HepG2 (cell line): ENCODE data around the gene SMIM29. TPM values are rescaled to one million over a fixed set of nuclear protein-coding genes. Genes with fewer than 3 reads are reported as not detected.
A peak's percentile ranks its signal among the peaks of the same experiment; 100 is the strongest.

Source experiments
- AKAP8 ChIP-seq: sonication (generic); formaldehyde crosslinking; IDR thresholded peaks from 2 replicates; pipeline ENCODE4 v1.5.1; 2020; ENCODE audit warnings: mild to moderate bottlenecking, missing genetic modification reagents
- ARID3A ChIP-seq: IDR thresholded peaks from 2 replicates; pipeline ENCODE4 v1.6.1; 2012; ENCODE audit warnings: low read depth, low read length, improper control_type of control experiment
- ELF3 ChIP-seq: IDR thresholded peaks from 2 replicates; pipeline ENCODE4 v1.6.1; 2016; ENCODE audit warnings: missing genetic modification reagents, missing compliant biosample characterization
- FLYWCH1 ChIP-seq: sonication (generic); formaldehyde crosslinking; IDR thresholded peaks from 2 replicates; pipeline ENCODE4 v1.8.1; 2023; ENCODE audit warnings: mild to moderate bottlenecking, missing genetic modification reagents
- HNRNPUL1 ChIP-seq: fragments of 200-400 bp; formaldehyde crosslinking; IDR thresholded peaks from 2 replicates; pipeline ENCODE4 v1.6.1; 2017; ENCODE audit warnings: low read depth, mild to moderate bottlenecking, low read length, moderate library complexity
- KDM5A ChIP-seq: fragments of 200-600 bp; sonication (generic); IDR thresholded peaks from 2 replicates; pipeline ENCODE4 v1.7.0; 2018; ENCODE audit warnings: antibody characterized with exemption, mild to moderate bottlenecking, low read length, borderline replicate concordance
- KLF12 ChIP-seq: sonication (generic); formaldehyde crosslinking; IDR thresholded peaks from 2 replicates; pipeline ENCODE4 v1.4.0; 2020; ENCODE audit warnings: missing genetic modification reagents, borderline replicate concordance
- ONECUT2 ChIP-seq: sonication (generic); formaldehyde crosslinking; IDR thresholded peaks from 2 replicates; pipeline ENCODE4 v1.4.0; 2020; ENCODE audit warnings: missing genetic modification reagents
- PHF8 ChIP-seq: sonication (generic); formaldehyde crosslinking; IDR thresholded peaks from 2 replicates; pipeline ENCODE4 v1.5.0; 2020; ENCODE audit warnings: missing genetic modification reagents
- SOX6 ChIP-seq, 2 experiments: fragments of 450-650 bp in 1 of 2; sonication (generic) in 1 of 2; formaldehyde crosslinking in 1 of 2; IDR thresholded peaks; 2 replicates each; pipeline versions ENCODE4 v1.4.0 to v1.6.1; 2017 to 2020; ENCODE audit warnings: antibody characterized with exemption in 1 of 2, mild to moderate bottlenecking in 1 of 2, missing genetic modification reagents in 1 of 2
- SRSF9 ChIP-seq: fragments of 200-400 bp; formaldehyde crosslinking; IDR thresholded peaks from 2 replicates; pipeline ENCODE4 v1.6.1; 2018; ENCODE audit warnings: borderline replicate concordance, mild to moderate bottlenecking, low read depth, low read length; ENCODE audit not compliant: insufficient read depth, poor library complexity, severe bottlenecking
- ZNF282 ChIP-seq: fragments of 450-650 bp; IDR thresholded peaks from 2 replicates; pipeline ENCODE4 v1.6.1; 2018; ENCODE audit not compliant: partially characterized antibody
- ZNF296 ChIP-seq: sonication (generic); formaldehyde crosslinking; conservative IDR thresholded peaks from 2 replicates; pipeline ENCODE4 v1.5.0; 2020; ENCODE audit warnings: mild to moderate bottlenecking, missing genetic modification reagents
- ZNF343 ChIP-seq: sonication (generic); formaldehyde crosslinking; IDR thresholded peaks from 2 replicates; pipeline ENCODE4 v1.4.0; 2020; ENCODE audit warnings: mild to moderate bottlenecking, missing genetic modification reagents
- ZNF563 ChIP-seq: sonication (generic); formaldehyde crosslinking; IDR thresholded peaks from 2 replicates; pipeline ENCODE4 v1.8.0; 2022; ENCODE audit warnings: mild to moderate bottlenecking, moderate library complexity, missing genetic modification reagents
- ZNF644 ChIP-seq: IDR thresholded peaks from 2 replicates; pipeline ENCODE4 v1.6.1; 2016; ENCODE audit warnings: low read depth
- ZNF709 ChIP-seq: sonication (generic); formaldehyde crosslinking; IDR thresholded peaks from 2 replicates; pipeline ENCODE4 v1.5.0; 2020; ENCODE audit warnings: mild to moderate bottlenecking, missing genetic modification reagents
- polyA plus RNA-seq, 8 experiments: library from polyadenylated mRNA; depleted of rRNA in 3 of 8; stranded (reverse) in 7 of 8; unstranded in 1 of 8; fragments of >200 nt; fragmentation: Illumina TruSeq in 4 of 8; extraction: Trizol in 4 of 8; gene quantifications; 2 replicates each; pipeline versions ENCODE4 v1.2.1 to v1.2.3, GENCODE V29; 2011 to 2016; ENCODE audit warnings: low read depth in 4 of 8, missing spikeins in 1 of 8, mixed read lengths in 1 of 8; ENCODE audit not compliant: insufficient read depth in 1 of 8
- total RNA-seq, 5 experiments: library from RNA; depleted of rRNA; stranded (reverse); fragments of >200 nt; fragmentation: Illumina TruSeq; extraction: Trizol; gene quantifications; 2 replicates each; pipeline ENCODE4 v1.2.3, GENCODE V29; 2016; ENCODE audit warnings: low read depth in 1 of 5
- TF ChIP-seq, protein P1 (sequence below): sonication (generic); formaldehyde crosslinking; IDR thresholded peaks from 2 replicates; pipeline ENCODE4 v1.4.0; 2020; ENCODE audit warnings: missing genetic modification reagents
- TF ChIP-seq, protein P2 (sequence below): sonication (generic); formaldehyde crosslinking; IDR thresholded peaks from 2 replicates; pipeline ENCODE4 v1.9.0; 2022; ENCODE audit warnings: missing genetic modification reagents, mild to moderate bottlenecking, borderline replicate concordance
- TF ChIP-seq, protein P3 (sequence below), 2 experiments: fragments of 450-650 bp in 1 of 2; sonication (generic) in 1 of 2; formaldehyde crosslinking; IDR thresholded peaks; 2 replicates each; pipeline versions ENCODE4 v1.5.0 to v1.8.0; 2020 to 2022; ENCODE audit warnings: mild to moderate bottlenecking in 1 of 2, missing genetic modification reagents in 1 of 2
- TF ChIP-seq, protein P4 (sequence below): IDR thresholded peaks from 2 replicates; pipeline ENCODE4 v1.6.1; 2016; ENCODE audit warnings: missing compliant biosample characterization, missing genetic modification reagents, borderline replicate concordance

SMIM29 gene
- total and polyA plus RNA-seq, 2 of the 13 experiments (the other 11 are each of a cell fraction or from before 2014, with no cell fraction given): 8.8 to 15.3 TPM

DNA sequence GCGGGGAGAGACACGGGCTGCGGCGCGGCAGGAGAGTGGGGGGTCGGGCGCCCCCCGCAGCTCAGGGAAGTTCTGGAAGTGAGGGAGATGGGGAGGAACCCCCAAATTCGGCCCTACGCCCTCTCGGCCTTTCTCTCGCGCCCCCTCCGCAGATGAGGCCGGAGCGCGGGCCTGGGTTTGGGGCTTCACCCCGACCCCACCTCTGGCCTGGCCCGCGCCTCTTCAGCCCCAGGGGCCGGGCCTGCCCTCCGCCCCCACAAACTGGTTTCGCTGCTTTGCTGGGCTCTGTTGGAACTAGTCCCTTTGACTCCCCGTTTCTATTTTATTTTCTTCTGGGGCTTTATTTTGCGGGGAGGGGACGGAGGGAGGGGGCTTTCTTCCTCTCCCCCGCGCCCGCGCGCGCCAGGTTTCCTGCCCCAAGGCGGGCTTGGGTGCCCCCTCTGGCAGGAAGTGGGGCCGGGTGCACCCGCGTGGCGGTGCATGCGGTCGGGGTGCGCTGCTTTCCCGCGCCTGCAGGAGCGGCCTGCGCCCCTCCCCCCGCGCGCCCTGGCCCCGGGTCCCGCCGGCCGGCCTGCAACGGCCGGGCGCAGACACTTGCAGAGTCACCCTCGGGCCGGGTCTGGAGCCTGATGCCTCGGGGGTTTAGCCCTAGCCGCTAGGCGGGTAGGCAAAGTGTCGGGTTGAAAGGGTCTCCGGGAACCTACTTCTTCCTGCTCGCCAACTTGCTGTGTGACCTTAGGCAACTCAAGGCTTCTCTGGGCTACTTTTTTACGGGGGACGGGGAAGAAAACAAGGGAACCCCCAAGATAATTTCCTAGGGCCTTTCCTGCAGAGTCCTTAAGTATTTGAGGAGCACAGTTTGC lies 10.9 kb downstream of the SMIM29 start (continued):
- TF ChIP-seq, protein P1, sequence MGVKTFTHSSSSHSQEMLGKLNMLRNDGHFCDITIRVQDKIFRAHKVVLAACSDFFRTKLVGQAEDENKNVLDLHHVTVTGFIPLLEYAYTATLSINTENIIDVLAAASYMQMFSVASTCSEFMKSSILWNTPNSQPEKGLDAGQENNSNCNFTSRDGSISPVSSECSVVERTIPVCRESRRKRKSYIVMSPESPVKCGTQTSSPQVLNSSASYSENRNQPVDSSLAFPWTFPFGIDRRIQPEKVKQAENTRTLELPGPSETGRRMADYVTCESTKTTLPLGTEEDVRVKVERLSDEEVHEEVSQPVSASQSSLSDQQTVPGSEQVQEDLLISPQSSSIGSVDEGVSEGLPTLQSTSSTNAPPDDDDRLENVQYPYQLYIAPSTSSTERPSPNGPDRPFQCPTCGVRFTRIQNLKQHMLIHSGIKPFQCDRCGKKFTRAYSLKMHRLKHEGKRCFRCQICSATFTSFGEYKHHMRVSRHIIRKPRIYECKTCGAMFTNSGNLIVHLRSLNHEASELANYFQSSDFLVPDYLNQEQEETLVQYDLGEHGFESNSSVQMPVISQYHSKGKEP (CRISPR knock-in tag): peak; percentile 86
- TF ChIP-seq, protein P2, sequence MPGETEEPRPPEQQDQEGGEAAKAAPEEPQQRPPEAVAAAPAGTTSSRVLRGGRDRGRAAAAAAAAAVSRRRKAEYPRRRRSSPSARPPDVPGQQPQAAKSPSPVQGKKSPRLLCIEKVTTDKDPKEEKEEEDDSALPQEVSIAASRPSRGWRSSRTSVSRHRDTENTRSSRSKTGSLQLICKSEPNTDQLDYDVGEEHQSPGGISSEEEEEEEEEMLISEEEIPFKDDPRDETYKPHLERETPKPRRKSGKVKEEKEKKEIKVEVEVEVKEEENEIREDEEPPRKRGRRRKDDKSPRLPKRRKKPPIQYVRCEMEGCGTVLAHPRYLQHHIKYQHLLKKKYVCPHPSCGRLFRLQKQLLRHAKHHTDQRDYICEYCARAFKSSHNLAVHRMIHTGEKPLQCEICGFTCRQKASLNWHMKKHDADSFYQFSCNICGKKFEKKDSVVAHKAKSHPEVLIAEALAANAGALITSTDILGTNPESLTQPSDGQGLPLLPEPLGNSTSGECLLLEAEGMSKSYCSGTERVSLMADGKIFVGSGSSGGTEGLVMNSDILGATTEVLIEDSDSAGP (CRISPR knock-in tag): peak; percentile 61
- TF ChIP-seq, protein P3, sequence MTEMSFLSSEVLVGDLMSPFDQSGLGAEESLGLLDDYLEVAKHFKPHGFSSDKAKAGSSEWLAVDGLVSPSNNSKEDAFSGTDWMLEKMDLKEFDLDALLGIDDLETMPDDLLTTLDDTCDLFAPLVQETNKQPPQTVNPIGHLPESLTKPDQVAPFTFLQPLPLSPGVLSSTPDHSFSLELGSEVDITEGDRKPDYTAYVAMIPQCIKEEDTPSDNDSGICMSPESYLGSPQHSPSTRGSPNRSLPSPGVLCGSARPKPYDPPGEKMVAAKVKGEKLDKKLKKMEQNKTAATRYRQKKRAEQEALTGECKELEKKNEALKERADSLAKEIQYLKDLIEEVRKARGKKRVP (CRISPR knock-in tag; IDR thresholded peaks at IDR 0.05): 0 out of 4 replicates have a peak, but pooled peaks of 1 of the 2 experiments have one; percentile 48
- TF ChIP-seq AKAP8: peak; percentile 81; the same call in 1 of the 2 replicates
- TF ChIP-seq PHF8: no peak; the same call in none of the 2 replicates
- TF ChIP-seq ZNF644 (CRISPR knock-in tag): no peak
- TF ChIP-seq ZNF563 (CRISPR knock-in tag): peak; percentile 100
- no peak for TF ChIP-seq SOX6 (IDR thresholded peaks at IDR 0.05)
- peak; percentile 45; the same call in 1 of the 2 replicates for TF ChIP-seq SOX6 (CRISPR knock-in tag; IDR thresholded peaks at IDR 0.05)
- TF ChIP-seq ZNF709 (CRISPR knock-in tag): peak; percentile 98
- TF ChIP-seq KDM5A: no peak
- TF ChIP-seq, protein P4, sequence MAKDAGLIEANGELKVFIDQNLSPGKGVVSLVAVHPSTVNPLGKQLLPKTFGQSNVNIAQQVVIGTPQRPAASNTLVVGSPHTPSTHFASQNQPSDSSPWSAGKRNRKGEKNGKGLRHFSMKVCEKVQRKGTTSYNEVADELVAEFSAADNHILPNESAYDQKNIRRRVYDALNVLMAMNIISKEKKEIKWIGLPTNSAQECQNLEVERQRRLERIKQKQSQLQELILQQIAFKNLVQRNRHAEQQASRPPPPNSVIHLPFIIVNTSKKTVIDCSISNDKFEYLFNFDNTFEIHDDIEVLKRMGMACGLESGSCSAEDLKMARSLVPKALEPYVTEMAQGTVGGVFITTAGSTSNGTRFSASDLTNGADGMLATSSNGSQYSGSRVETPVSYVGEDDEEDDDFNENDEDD: peak; percentile 100
- peak; percentile 62; the same call in 1 of the 2 replicates for TF ChIP-seq ONECUT2 (CRISPR knock-in tag)
- TF ChIP-seq KLF12: peak; percentile 95
- no peak for TF ChIP-seq ARID3A
- TF ChIP-seq HNRNPUL1: no peak
- peak; percentile 88; the same call in 1 of the 2 replicates for TF ChIP-seq ZNF296 (CRISPR knock-in tag)
- TF ChIP-seq FLYWCH1 (CRISPR knock-in tag): peak; percentile 97
- peak; percentile 88; the same call in 1 of the 2 replicates for TF ChIP-seq ZNF343 (CRISPR knock-in tag)
- TF ChIP-seq SRSF9: no peak
- TF ChIP-seq ZNF282: no peak
- TF ChIP-seq ELF3: peak; percentile 91
